IMR-90 (cell line): ENCODE measurements around the gene CYB5B. TPM values are rescaled to one million over a fixed set of nuclear protein-coding genes. Genes with fewer than 3 reads are reported as not detected.
A peak's percentile ranks its signal among the peaks of the same experiment; 100 is the strongest.

Experiments used
- ATAC-seq: fragments of 200-7000 bp; cut with Tn5 transposase; 2 replicates; pipeline ENCODE4 v1.9.1; 2020; ENCODE audit warnings: low read depth, mild to moderate bottlenecking, moderate library complexity
- BruUV-seq: library from RNA; stranded (reverse); fragments of 400-500 nt; replicated peaks from 2 replicates; lab custom pipeline; 2021; lab: Mats Ljungman, UMichigan
- CTCF ChIA-PET: fragments of 300-600 bp; formaldehyde crosslinking; extraction: SDS; loops from one replicate; lab custom pipeline; 2021; ENCODE audit warnings: antibody characterized with exemption; lab: Yijun Ruan, JAX
- POLR2A ChIA-PET: fragments of 300-600 bp; sonication (Branson Sonifier 250); formaldehyde crosslinking; loops from one replicate; lab custom pipeline; 2022; ENCODE audit warnings: antibody characterized with exemption; ENCODE audit not compliant: unreplicated experiment; lab: Charles Lee
- DNase-seq: peaks from one replicate; pipeline ENCODE4 v3.0.0; 2013
- H2AFZ ChIP-seq: replicated peaks from 2 replicates; pipeline ENCODE3; 2013; ENCODE audit warnings: low read length, mild to moderate bottlenecking; ENCODE audit not compliant: poor library complexity
- H2AK5ac ChIP-seq: 2 replicates; pipeline ENCODE4 v1.6.1; 2013; ENCODE audit warnings: low read depth, low read length, inconsistent platforms
- H2AK9ac ChIP-seq: replicated peaks from 2 replicates; pipeline ENCODE3; 2013; ENCODE audit warnings: mild to moderate bottlenecking, low read depth, low read length, moderate library complexity; ENCODE audit not compliant: poor library complexity
- H2BK120ac ChIP-seq: 2 replicates; pipeline ENCODE4 v1.6.1; 2013; ENCODE audit warnings: low read depth, low read length, inconsistent platforms
- H2BK15ac ChIP-seq: 3 replicates; pipeline ENCODE4 v1.6.1; 2013; ENCODE audit warnings: low read depth, low read length, inconsistent platforms
- H2BK20ac ChIP-seq: 2 replicates; pipeline ENCODE4 v1.6.1; 2013; ENCODE audit warnings: low read depth, mild to moderate bottlenecking, inconsistent platforms, low read length, moderate library complexity
- H2BK5ac ChIP-seq: 2 replicates; pipeline ENCODE4 v1.6.1; 2013; ENCODE audit warnings: mild to moderate bottlenecking, low read depth, low read length, inconsistent platforms; ENCODE audit not compliant: poor library complexity, severe bottlenecking
- H3K14ac ChIP-seq: replicated peaks from 2 replicates; pipeline ENCODE4 v1.6.1; 2013; ENCODE audit warnings: low read depth, low read length, inconsistent platforms
- H3K18ac ChIP-seq: 2 replicates; pipeline ENCODE4 v1.6.1; 2013; ENCODE audit warnings: low read depth, low read length, control low read depth
- H3K23ac ChIP-seq: 2 replicates; pipeline ENCODE4 v1.6.1; 2013; ENCODE audit warnings: low read depth, low read length, inconsistent platforms
- H3K27ac ChIP-seq: 2 replicates; pipeline ENCODE4 v1.5.1; 2013; ENCODE audit warnings: mild to moderate bottlenecking, control low read depth, low read length; ENCODE audit not compliant: insufficient read depth
- H3K27me3 ChIP-seq: 2 replicates; pipeline ENCODE4 v1.6.1; 2013; ENCODE audit warnings: low read length; ENCODE audit not compliant: control insufficient read depth, insufficient read depth
- H3K36me3 ChIP-seq: 2 replicates; pipeline ENCODE4 v1.6.1; 2013; ENCODE audit warnings: low read length, mixed read lengths; ENCODE audit not compliant: control insufficient read depth, insufficient read depth
- H3K4ac ChIP-seq: 2 replicates; pipeline ENCODE4 v1.6.1; 2013; ENCODE audit warnings: low read depth, low read length, inconsistent platforms
- H3K4me1 ChIP-seq: 2 replicates; pipeline ENCODE4 v1.6.1; 2013; ENCODE audit warnings: low read length, mixed read lengths; ENCODE audit not compliant: control insufficient read depth, insufficient read depth
- H3K4me2 ChIP-seq: 2 replicates; pipeline ENCODE4 v1.6.1; 2013; ENCODE audit warnings: low read depth, mild to moderate bottlenecking, control low read depth, low read length, moderate library complexity
- H3K4me3 ChIP-seq: 2 replicates; pipeline ENCODE4 v1.5.1; 2013; ENCODE audit warnings: low read depth, mild to moderate bottlenecking, control low read depth, low read length, moderate library complexity; ENCODE audit not compliant: insufficient read depth
- H3K56ac ChIP-seq: 2 replicates; pipeline ENCODE4 v1.6.1; 2013; ENCODE audit warnings: low read length, inconsistent platforms; ENCODE audit not compliant: insufficient read depth; ENCODE audit errors: extremely low read depth
- H3K79me1 ChIP-seq, 2 experiments: 2 replicates each; pipeline ENCODE4 v1.6.1; 2013; ENCODE audit warnings: low read length in 2 of 2, inconsistent platforms in 1 of 2, low read depth in 1 of 2
- H3K9ac ChIP-seq: 2 replicates; pipeline ENCODE4 v1.6.1; 2013; ENCODE audit warnings: low read depth, low read length, control low read depth
- H3K9me1 ChIP-seq: 2 replicates; pipeline ENCODE4 v1.6.1; 2013; ENCODE audit warnings: low read length, inconsistent platforms; ENCODE audit not compliant: insufficient read depth
- H3K9me3 ChIP-seq: 2 replicates; pipeline ENCODE4 v1.6.1; 2013; ENCODE audit warnings: low read length; ENCODE audit not compliant: control insufficient read depth, insufficient read depth
- H4K20me1 ChIP-seq: 2 replicates; pipeline ENCODE4 v1.6.1; 2013; ENCODE audit warnings: low read length, inconsistent platforms; ENCODE audit not compliant: insufficient read depth
- H4K5ac ChIP-seq: 2 replicates; pipeline ENCODE4 v1.6.1; 2013; ENCODE audit warnings: mild to moderate bottlenecking, low read depth, low read length, control low read depth
- H4K8ac ChIP-seq, 2 experiments: 2 replicates each; pipeline ENCODE4 v1.6.1; 2013; ENCODE audit warnings: low read depth in 2 of 2, low read length in 2 of 2, control low read depth in 1 of 2, inconsistent platforms in 1 of 2
- H4K91ac ChIP-seq: 2 replicates; pipeline ENCODE4 v1.6.1; 2013; ENCODE audit warnings: low read depth, low read length, inconsistent platforms; ENCODE audit not compliant: insufficient read depth
- BHLHE40 ChIP-seq: fragments of 150-350 bp; IDR thresholded peaks from 2 replicates; pipeline ENCODE4 v1.6.1; 2016; ENCODE audit warnings: mild to moderate bottlenecking, low read depth, low read length
- CEBPB ChIP-seq: IDR thresholded peaks from 2 replicates; pipeline ENCODE4 v1.6.1; 2012; ENCODE audit warnings: low read depth, low read length, improper control_type of control experiment
- CHD1 ChIP-seq: IDR thresholded peaks from 2 replicates; pipeline ENCODE4 v1.6.1; 2012; ENCODE audit warnings: low read depth, low read length, improper control_type of control experiment
- CTCF ChIP-seq: conservative IDR thresholded peaks from 2 replicates; pipeline ENCODE4 v1.5.1; 2012; ENCODE audit warnings: mild to moderate bottlenecking, low read depth, low read length, improper control_type of control experiment
- FOS ChIP-seq: fragments of 150-350 bp; IDR thresholded peaks from 2 replicates; pipeline ENCODE4 v1.6.1; 2016; ENCODE audit warnings: low read depth, low read length
- MAFK ChIP-seq: IDR thresholded peaks from 2 replicates; pipeline ENCODE4 v1.6.1; 2012; ENCODE audit warnings: low read depth, low read length, improper control_type of control experiment
- MAZ ChIP-seq: IDR thresholded peaks from 2 replicates; pipeline ENCODE4 v1.6.1; 2012; ENCODE audit warnings: low read depth, mild to moderate bottlenecking, low read length, improper control_type of control experiment, moderate library complexity, borderline replicate concordance
- MXI1 ChIP-seq: IDR thresholded peaks from 2 replicates; pipeline ENCODE4 v1.6.1; 2012; ENCODE audit warnings: low read depth, mild to moderate bottlenecking, low read length, moderate library complexity, borderline replicate concordance
- NFE2L2 ChIP-seq: fragments of 150-350 bp; IDR thresholded peaks from 2 replicates; pipeline ENCODE4 v1.6.1; 2016; ENCODE audit warnings: low read depth, mild to moderate bottlenecking, low read length
- POLR2A ChIP-seq: IDR thresholded peaks from 2 replicates; pipeline ENCODE4 v1.6.1; 2012; ENCODE audit warnings: mild to moderate bottlenecking, low read depth, low read length
- RAD21 ChIP-seq: IDR thresholded peaks from 2 replicates; pipeline ENCODE4 v1.6.1; 2012; ENCODE audit warnings: low read length, improper control_type of control experiment
- RCOR1 ChIP-seq: IDR thresholded peaks from 2 replicates; pipeline ENCODE4 v1.6.1; 2012; ENCODE audit warnings: mild to moderate bottlenecking, low read length, improper control_type of control experiment; ENCODE audit not compliant: insufficient replicate concordance
- RFX5 ChIP-seq: IDR thresholded peaks from 2 replicates; pipeline ENCODE4 v1.8.0; 2012; ENCODE audit warnings: low read depth, mild to moderate bottlenecking, low read length, moderate library complexity
- SMC3 ChIP-seq: fragments of 150-350 bp; IDR thresholded peaks from 2 replicates; pipeline ENCODE4 v1.6.1; 2016; ENCODE audit warnings: low read depth, mild to moderate bottlenecking, antibody characterized with exemption, low read length, moderate library complexity
- USF2 ChIP-seq: fragments of 150-350 bp; IDR thresholded peaks from 2 replicates; pipeline ENCODE4 v1.6.1; 2017; ENCODE audit warnings: mild to moderate bottlenecking, antibody characterized with exemption, low read length, low read depth
- WGBS, 2 experiments: methylation state at CpG; one replicate each; pipeline versions ENCODE4 v1.1.5 to v1.1.7; 2013; ENCODE audit warnings: missing lambda C conversion rate in 2 of 2; ENCODE audit not compliant: insufficient read length in 1 of 2; ENCODE audit errors: extremely low coverage in 2 of 2; 5-methylcytosine and 5-hydroxymethylcytosine counted together
- dilution Hi-C: fragments of 300-500 bp; cut with HindIII; formaldehyde crosslinking; loops from one replicate; pipeline ENCODE4 v1.14.3; 2018; ENCODE audit warnings: low sequenced_read_pairs; ENCODE audit not compliant: unreplicated experiment
- in situ Hi-C: fragments of 300-500 bp; cut with MboI; formaldehyde crosslinking; loops from 3 replicates; pipeline ENCODE4 v1.14.3; 2019; ENCODE audit warnings: low sequenced_read_pairs, inconsistent platforms, mixed read lengths
- intact Hi-C: fragments of 100-400 bp; cut with micrococcal nuclease; formaldehyde crosslinking; loops from 2 replicates; pipeline ENCODE4 v1.10.0; 2022
- polyA plus RNA-seq, 3 experiments: library from polyadenylated mRNA; depleted of rRNA; stranded (reverse); fragments of >200 nt; gene quantifications; 2 replicates each; pipeline ENCODE4 v1.2.3, GENCODE V29; 2012; ENCODE audit warnings: low replicate concordance in 1 of 3
- total RNA-seq: library from RNA; depleted of rRNA; stranded (reverse); fragments of >200 nt; gene quantifications from 2 replicates; pipeline ENCODE4 v1.2.3, GENCODE V29; 2012
- TF ChIP-seq, protein P1 (sequence below): fragments of 150-350 bp; IDR thresholded peaks from 2 replicates; pipeline ENCODE4 v1.6.1; 2016; ENCODE audit warnings: low read depth, mild to moderate bottlenecking, low read length, moderate library complexity, borderline replicate concordance

Gene CYB5B
- total and polyA plus RNA-seq, 2 of the 4 experiments (the other 2 are of a cell fraction): 100 to 102 TPM

GRCh38 chr16:69423189-69423588 is 1.2 kb upstream of the CYB5B start:
- intact Hi-C loops (no loop called here), dilution Hi-C loops (no loop called here), in situ Hi-C loops (no loop called here)
- no peak for DNase-seq
- H4K5ac ChIP-seq: no peak overlapping the region
- no peak overlapping the region for H3K18ac ChIP-seq
- H2AK9ac ChIP-seq: no peak overlapping the region
- peaks cover 5 to 31% of the 10 kb centered on the region in 2 experiments; a peak in 2 of 4 replicates for H3K79me1 ChIP-seq
- H4K91ac ChIP-seq: no peak overlapping the region
- no peak overlapping the region for H3K4me2 ChIP-seq
- H3K27ac ChIP-seq: no peak overlapping the region
- H3K9me1 ChIP-seq: peaks cover 3% of the 10 kb centered on the region; the same call in 1 of the 2 replicates
- no peaks in the 10 kb centered on the region; the same call in 1 of the 2 replicates for H3K4me1 ChIP-seq
- no peak overlapping the region for H3K9ac ChIP-seq
- TF ChIP-seq CHD1 (no peak), RCOR1 (no peak), RFX5 (no peak), MAFK (no peak), SMC3 (no peak), USF2 (no peak), CEBPB (no peak), MAZ (no peak), RAD21 (no peak), CTCF (no peak), MXI1 (no peak), BHLHE40 (no peak), NFE2L2 (no peak), FOS (no peak), POLR2A (no peak)
- TF ChIP-seq, protein P1, sequence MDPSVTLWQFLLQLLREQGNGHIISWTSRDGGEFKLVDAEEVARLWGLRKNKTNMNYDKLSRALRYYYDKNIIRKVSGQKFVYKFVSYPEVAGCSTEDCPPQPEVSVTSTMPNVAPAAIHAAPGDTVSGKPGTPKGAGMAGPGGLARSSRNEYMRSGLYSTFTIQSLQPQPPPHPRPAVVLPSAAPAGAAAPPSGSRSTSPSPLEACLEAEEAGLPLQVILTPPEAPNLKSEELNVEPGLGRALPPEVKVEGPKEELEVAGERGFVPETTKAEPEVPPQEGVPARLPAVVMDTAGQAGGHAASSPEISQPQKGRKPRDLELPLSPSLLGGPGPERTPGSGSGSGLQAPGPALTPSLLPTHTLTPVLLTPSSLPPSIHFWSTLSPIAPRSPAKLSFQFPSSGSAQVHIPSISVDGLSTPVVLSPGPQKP: no peak
- H2AFZ ChIP-seq: peak overlapping the region; percentile 48
- no peak overlapping the region for H2BK120ac ChIP-seq
- no TSS peak for BruUV-seq
- no peak for ATAC-seq
- H3K9me3 ChIP-seq: no peaks in the 10 kb centered on the region
- ChIA-PET CTCF (no interaction called here), POLR2A (no interaction called here)
- peaks cover 6% of the 10 kb centered on the region; the same call in 1 of the 2 replicates for H3K36me3 ChIP-seq
- H3K56ac ChIP-seq: no peak overlapping the region
- H4K20me1 ChIP-seq: no peaks in the 10 kb centered on the region
- H3K14ac ChIP-seq: no peak overlapping the region
- H2BK20ac ChIP-seq: no peak overlapping the region
- peak overlapping the region; percentile 64 to 80; a peak in 3 of 4 replicates for H4K8ac ChIP-seq
- H3K4me3 ChIP-seq: no peak overlapping the region
- no peaks in the 10 kb centered on the region for H3K27me3 ChIP-seq
- no peak overlapping the region for H2BK15ac ChIP-seq
- no peak overlapping the region for H3K4ac ChIP-seq
- no peak overlapping the region for H3K23ac ChIP-seq
- H2BK5ac ChIP-seq: no peak overlapping the region
- 80 to 100% methylated on average over 2 to 6 of the region's 11 CpGs for WGBS, 2 experiments
- no peak overlapping the region for H2AK5ac ChIP-seq
